Right atrium auricular region (tissue), 2 donors: Measurements from ENCODE around the gene LTBP1. TPM values are rescaled to one million over a fixed set of nuclear protein-coding genes. Genes with fewer than 3 reads are reported as not detected.

ENCODE experiments used
- DNase-seq: peaks from one replicate; pipeline ENCODE4 v3.0.0-alpha.2; 2019; ENCODE audit warnings: low spot score
- H3K27ac ChIP-seq, 2 donors: fragments of 200-600 bp; sonication (generic); 1 replicate in 1 of 2; 2 replicates in 1 of 2; pipeline ENCODE4 v1.5.1; 2016 to 2019
- H3K27me3 ChIP-seq, 2 donors: fragments of 200-600 bp; sonication (generic); one replicate each; pipeline versions ENCODE4 v1.5.1 to v1.6.0; 2017 to 2019
- H3K36me3 ChIP-seq: fragments of 200-600 bp; sonication (generic); one replicate; pipeline ENCODE4 v1.5.1; 2016
- H3K4me1 ChIP-seq, 2 donors: fragments of 200-600 bp; sonication (generic); one replicate each; pipeline versions ENCODE4 v1.5.1 to v1.6.0; 2017 to 2019
- H3K4me3 ChIP-seq, 2 donors: fragments of 200-600 bp; sonication (generic); 1 replicate in 1 of 2; 2 replicates in 1 of 2; pipeline ENCODE4 v1.5.1; 2017 to 2019; ENCODE audit warnings: mild to moderate bottlenecking in 1 of 2, moderate library complexity in 1 of 2
- H3K9me3 ChIP-seq, 2 donors: fragments of 200-600 bp; sonication (generic); one replicate each; pipeline ENCODE4 v1.5.1; 2019
- total RNA-seq, 2 donors: library from RNA; depleted of rRNA; stranded (reverse); fragments of >200 nt; gene quantifications; one replicate each; pipeline ENCODE4 v1.1.0, GENCODE V29; 2016
- TF ChIP-seq, protein P1 (sequence below), 2 donors: fragments of 200-600 bp; sonication (generic); IDR thresholded peaks; one replicate each; pipeline ENCODE4 v1.5.1; 2019; ENCODE audit warnings: antibody characterized with exemption in 2 of 2

Gene LTBP1
- total RNA-seq, 2 donors from 2014 or later, result 168 to 291 TPM

DNA sequence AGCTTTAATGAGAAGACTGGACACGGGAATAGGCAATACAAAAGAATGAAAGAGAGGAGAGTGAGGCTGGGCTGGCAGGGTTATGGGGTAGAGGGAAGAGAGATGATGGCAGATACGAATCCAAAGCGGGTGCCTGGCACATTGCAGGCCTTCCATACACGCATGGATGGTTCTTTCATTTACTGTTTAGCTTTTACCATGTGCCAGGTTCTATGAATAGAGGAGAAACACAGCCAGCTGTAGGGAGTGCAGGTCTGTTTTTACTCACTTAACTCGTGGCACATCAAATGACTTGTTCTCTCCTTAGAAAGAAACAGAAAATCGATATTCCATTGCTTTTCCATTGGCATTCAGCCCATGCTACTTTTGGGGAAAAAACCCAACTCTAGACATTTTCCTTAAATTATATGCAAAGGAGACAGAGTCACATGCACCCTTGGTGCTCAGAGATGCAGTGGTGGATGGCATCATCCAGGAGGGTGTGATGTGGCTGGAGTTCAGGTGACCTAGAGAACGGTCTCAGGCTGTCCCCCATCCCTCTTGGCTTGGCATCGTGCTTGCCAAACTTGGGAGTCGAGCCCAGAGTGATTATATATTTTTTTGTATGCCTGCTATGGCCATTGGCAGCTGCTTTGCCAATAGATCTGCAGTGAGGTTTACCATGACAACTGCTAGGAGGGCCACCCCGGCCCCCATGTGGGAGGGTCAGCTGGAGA, 6.2 kb downstream of the LTBP1 start:
- TF ChIP-seq, protein P1, sequence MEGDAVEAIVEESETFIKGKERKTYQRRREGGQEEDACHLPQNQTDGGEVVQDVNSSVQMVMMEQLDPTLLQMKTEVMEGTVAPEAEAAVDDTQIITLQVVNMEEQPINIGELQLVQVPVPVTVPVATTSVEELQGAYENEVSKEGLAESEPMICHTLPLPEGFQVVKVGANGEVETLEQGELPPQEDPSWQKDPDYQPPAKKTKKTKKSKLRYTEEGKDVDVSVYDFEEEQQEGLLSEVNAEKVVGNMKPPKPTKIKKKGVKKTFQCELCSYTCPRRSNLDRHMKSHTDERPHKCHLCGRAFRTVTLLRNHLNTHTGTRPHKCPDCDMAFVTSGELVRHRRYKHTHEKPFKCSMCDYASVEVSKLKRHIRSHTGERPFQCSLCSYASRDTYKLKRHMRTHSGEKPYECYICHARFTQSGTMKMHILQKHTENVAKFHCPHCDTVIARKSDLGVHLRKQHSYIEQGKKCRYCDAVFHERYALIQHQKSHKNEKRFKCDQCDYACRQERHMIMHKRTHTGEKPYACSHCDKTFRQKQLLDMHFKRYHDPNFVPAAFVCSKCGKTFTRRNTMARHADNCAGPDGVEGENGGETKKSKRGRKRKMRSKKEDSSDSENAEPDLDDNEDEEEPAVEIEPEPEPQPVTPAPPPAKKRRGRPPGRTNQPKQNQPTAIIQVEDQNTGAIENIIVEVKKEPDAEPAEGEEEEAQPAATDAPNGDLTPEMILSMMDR (IDR thresholded peaks at IDR 0.05), result no peak
- Histone ChIP-seq H3K4me1 (peaks cover 0 to 23% of the 10 kb centered on the region in 2 donors), H3K9me3 (no peaks in the 10 kb centered on the region), H3K36me3 (peaks cover 8% of the 10 kb centered on the region), H3K27ac (peak overlapping the region; percentile 18 to 33), H3K27me3 (no peaks in the 10 kb centered on the region), H3K4me3 (no peak overlapping the region)
- DNase-seq, result no peak

DNA sequence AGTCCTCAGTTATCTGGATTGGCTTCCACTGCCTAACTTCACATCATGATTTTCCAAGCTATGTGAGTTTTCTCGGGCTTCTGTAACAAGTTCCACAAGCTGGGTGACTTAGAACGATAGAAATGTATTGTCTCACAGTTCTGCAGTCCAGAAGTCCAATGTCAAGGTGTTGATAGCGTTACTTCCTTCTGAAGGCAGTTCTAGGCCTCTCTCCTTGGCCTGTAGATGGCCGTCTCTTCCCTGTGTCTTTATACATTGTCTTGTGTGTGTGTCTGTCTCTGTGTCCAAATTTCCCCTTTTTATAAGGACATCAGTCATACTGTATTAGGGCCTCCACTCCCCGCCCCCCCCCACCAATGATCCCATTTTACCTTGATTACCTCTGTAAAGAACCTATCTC, 7.5 kb downstream of the LTBP1 start:
- Histone ChIP-seq H3K27me3 (no peaks in the 10 kb centered on the region), H3K9me3 (no peaks in the 10 kb centered on the region), H3K4me1 (peaks cover 0 to 25% of the 10 kb centered on the region in 2 donors), H3K27ac (no peak overlapping the region), H3K36me3 (peaks cover 8% of the 10 kb centered on the region), H3K4me3 (no peak overlapping the region)
- DNase-seq, result no peak
- TF ChIP-seq, protein P1 (IDR thresholded peaks at IDR 0.05), result no peak

DNA sequence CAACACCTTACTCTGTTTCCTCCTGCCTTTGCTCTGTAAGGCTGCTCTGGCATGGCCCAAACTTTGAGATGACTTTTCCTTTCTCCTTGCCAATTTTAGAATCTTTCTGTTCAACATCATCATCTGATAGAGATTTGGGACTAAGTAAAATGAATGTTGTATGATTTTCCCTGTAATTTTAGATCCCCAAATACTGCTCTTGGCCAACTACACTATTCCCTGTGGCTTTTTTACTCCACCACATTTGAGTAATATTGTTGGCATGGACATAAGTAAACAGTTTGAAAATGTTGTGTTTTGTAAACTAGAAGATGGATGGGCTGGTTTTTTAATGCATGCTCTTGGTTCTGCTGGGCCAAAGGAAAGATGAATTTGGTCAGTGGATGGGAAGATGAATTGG, 12.1 kb downstream of the LTBP1 start:
- Histone ChIP-seq H3K9me3 (no peaks in the 10 kb centered on the region), H3K36me3 (no peaks in the 10 kb centered on the region), H3K27ac (peak overlapping the region in 1 of 2 donors; percentile 53), H3K4me3 (no peak overlapping the region), H3K4me1 (peaks cover 0 to 28% of the 10 kb centered on the region in 2 donors), H3K27me3 (no peaks in the 10 kb centered on the region)
- TF ChIP-seq, protein P1 (IDR thresholded peaks at IDR 0.05), result no peak
- DNase-seq, result no peak

DNA sequence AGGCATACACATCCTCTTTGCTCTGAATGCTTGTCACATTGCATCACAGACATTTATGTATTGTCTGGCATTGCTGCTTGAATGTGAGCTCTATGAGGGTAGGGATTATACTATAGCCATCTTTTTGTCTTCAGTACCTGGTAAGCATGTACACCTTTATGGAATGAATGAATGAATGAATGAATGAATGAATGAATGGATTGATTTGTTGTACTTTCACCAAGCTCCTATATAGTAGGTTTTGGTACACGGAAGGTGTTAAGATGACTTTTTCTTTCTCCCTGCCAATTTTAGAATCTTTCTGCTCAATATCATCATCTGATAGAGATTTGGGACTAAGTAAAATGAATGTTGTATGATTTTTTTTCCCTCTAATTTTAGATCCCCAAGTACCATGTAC, 13.5 kb downstream of the LTBP1 start:
- Histone ChIP-seq H3K27ac (peak overlapping the region in 1 of 2 donors; percentile 52), H3K36me3 (no peaks in the 10 kb centered on the region), H3K27me3 (no peaks in the 10 kb centered on the region), H3K4me3 (no peak overlapping the region), H3K4me1 (peaks cover 0 to 28% of the 10 kb centered on the region in 2 donors), H3K9me3 (no peaks in the 10 kb centered on the region)
- DNase-seq, result no peak
- TF ChIP-seq, protein P1 (IDR thresholded peaks at IDR 0.05), result no peak

DNA sequence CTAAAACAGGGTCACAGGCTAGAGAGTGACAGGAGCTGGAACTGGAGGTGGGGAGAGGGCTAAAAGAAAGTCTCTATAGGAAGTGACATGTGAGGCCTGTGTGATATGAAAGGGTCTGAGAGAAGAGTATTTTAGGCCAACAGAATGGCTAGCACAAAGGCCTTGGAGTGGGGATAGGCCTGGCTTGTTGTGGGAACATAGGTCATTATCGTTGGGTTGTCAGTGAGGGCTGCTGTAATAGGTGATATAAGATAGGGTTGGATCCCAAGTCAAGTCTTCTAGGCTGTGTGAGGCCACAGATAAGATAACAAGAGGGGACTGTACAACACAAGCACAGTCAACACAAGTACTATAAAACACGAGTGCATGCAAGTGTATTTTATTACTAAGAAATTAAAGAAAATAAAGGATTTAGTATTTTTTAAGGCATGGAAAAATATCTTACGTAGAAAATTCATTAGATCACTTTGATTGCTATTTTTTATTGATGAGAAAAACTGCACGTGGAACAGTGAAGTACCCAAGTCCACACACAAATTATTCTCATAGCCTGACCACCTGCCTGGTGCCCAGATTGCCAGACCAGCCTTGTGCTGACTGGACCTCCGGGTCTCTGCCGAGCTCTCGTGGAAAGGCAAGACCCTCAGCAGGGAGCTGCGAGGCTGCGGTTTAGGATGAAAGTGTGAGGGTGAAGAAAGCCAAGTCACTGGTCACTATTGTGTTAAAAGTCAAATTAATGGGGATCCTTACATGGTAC, 14.1 kb downstream of the LTBP1 start:
- Histone ChIP-seq H3K27ac (peak overlapping the region in 1 of 2 donors; percentile 52), H3K36me3 (no peaks in the 10 kb centered on the region), H3K27me3 (no peaks in the 10 kb centered on the region), H3K4me1 (peaks cover 0 to 28% of the 10 kb centered on the region in 2 donors), H3K4me3 (no peak overlapping the region), H3K9me3 (no peaks in the 10 kb centered on the region)
- TF ChIP-seq, protein P1 (IDR thresholded peaks at IDR 0.05), result no peak
- DNase-seq, result no peak
